Measurements from ENCODE around the gene SMYD3.

DNA sequence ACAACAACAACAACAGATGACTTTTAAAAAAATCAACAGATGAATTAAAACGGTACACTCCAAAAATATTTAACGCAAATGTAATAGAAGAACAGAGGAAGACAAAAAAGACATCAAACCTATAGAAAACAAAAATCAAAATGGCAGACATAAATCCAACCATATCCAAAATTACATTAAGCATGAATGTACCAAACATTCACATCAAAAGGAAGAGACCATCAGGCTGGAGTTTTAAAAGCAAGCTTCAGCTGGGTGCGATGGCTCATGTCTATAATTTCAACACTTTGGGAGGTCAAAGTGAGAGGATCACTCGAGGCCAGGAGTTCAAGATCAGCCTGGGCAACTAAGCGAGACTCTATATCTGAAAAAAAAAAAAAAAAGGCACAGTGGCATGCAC is 116.2 kb downstream of the SMYD3 start:
- TF ChIP-seq POLR2A (IDR thresholded peaks at IDR 0.05; ENCODE audit: low read depth, low read length) = no peak
- TF ChIP-seq, protein P1, sequence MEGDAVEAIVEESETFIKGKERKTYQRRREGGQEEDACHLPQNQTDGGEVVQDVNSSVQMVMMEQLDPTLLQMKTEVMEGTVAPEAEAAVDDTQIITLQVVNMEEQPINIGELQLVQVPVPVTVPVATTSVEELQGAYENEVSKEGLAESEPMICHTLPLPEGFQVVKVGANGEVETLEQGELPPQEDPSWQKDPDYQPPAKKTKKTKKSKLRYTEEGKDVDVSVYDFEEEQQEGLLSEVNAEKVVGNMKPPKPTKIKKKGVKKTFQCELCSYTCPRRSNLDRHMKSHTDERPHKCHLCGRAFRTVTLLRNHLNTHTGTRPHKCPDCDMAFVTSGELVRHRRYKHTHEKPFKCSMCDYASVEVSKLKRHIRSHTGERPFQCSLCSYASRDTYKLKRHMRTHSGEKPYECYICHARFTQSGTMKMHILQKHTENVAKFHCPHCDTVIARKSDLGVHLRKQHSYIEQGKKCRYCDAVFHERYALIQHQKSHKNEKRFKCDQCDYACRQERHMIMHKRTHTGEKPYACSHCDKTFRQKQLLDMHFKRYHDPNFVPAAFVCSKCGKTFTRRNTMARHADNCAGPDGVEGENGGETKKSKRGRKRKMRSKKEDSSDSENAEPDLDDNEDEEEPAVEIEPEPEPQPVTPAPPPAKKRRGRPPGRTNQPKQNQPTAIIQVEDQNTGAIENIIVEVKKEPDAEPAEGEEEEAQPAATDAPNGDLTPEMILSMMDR (IDR thresholded peaks at IDR 0.05; ENCODE audit: extremely low read depth in 1 of 2, insufficient read depth in 1 of 2, low read depth in 1 of 2, low read length in 2 of 2) = no peak
- TF ChIP-seq EZH2 (IDR thresholded peaks at IDR 0.05; ENCODE audit: borderline replicate concordance, low read depth, low read length, severe bottlenecking) = no peak
- TF ChIP-seq, protein P2, sequence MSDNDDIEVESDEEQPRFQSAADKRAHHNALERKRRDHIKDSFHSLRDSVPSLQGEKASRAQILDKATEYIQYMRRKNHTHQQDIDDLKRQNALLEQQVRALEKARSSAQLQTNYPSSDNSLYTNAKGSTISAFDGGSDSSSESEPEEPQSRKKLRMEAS (IDR thresholded peaks at IDR 0.05; ENCODE audit: insufficient read depth, insufficient read length) = no peak
- TF ChIP-seq POLR2AphosphoS5 (IDR thresholded peaks at IDR 0.05; ENCODE audit: insufficient read depth, low read depth, low read length) = no peak
